ENCODE data around the gene MPP3. TPM values are rescaled to one million over a fixed set of nuclear protein-coding genes. Genes with fewer than 3 reads are reported as not detected.

Gene MPP3
- total RNA-seq, 1 experiment from 2014 or later: 11.3 TPM

DNA sequence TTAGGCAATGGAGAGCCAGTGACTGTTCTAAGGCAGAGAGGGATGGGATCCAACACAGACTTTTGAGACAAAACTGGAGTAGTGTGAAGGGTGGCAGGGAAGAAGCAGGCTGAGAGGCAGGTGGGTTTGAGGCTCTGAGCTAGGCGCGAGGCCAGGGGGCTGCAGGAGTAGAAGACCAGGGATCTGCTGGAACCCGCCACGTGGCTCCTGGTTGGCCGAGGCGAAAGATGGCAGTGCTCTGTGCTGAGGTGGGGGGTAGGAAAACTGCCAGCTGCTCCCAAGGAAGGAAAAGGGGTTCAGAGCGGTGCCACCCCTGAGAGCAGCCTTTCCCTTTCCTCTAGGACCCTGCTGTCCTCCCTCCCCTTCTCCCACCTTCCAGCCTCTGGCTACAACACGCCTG lies 19.6 kb upstream of the MPP3 start:
- DNase-seq (ENCODE audit: low spot score) (no peak), ATAC-seq (no peak)
- Mint-ChIP-seq H3K4me3 (no peak overlapping the region), H3K4me1 (peaks cover 2% of the 10 kb centered on the region), H3K9me3 (no peaks in the 10 kb centered on the region), H3K27ac (no peak overlapping the region), H3K36me3 (no peaks in the 10 kb centered on the region), H3K27me3 (ENCODE audit: low read depth) (peaks cover 8% of the 10 kb centered on the region)
- ChIA-PET CTCF (interaction anchor here (1.5 kb wide), 1 partner anchor 28 kb away, joined by 4 read pairs; no protein-coding TSS in a partner anchor), POLR2A (interaction anchor here (0.6 to 1.3 kb wide), 2 partner anchors 11 to 720 kb away, joined by 3 read pairs; no protein-coding TSS in a partner anchor)
- TF ChIP-seq ELF4 (CRISPR knock-in tag; IDR thresholded peaks at IDR 0.05; ENCODE audit: low read depth) (no peak), SOX15 (CRISPR knock-in tag; IDR thresholded peaks at IDR 0.05) (no peak), NFATC4 (CRISPR knock-in tag; IDR thresholded peaks at IDR 0.05) (no peak), ZNF396 (CRISPR knock-in tag; IDR thresholded peaks at IDR 0.05; ENCODE audit: borderline replicate concordance) (no peak), MXD4 (CRISPR knock-in tag; IDR thresholded peaks at IDR 0.05; ENCODE audit: borderline replicate concordance) (no peak), GRHL2 (CRISPR knock-in tag; IDR thresholded peaks at IDR 0.05; ENCODE audit: insufficient replicate concordance, severe bottlenecking) (no peak), SMAD3 (CRISPR knock-in tag; IDR thresholded peaks at IDR 0.05; ENCODE audit: borderline replicate concordance) (no peak), CREB1 (CRISPR knock-in tag; IDR thresholded peaks at IDR 0.05) (no peak), FOXP1 (CRISPR knock-in tag; IDR thresholded peaks at IDR 0.05; ENCODE audit: borderline replicate concordance) (no peak), PRRX2 (CRISPR knock-in tag; IDR thresholded peaks at IDR 0.05) (no peak), MYBL2 (CRISPR knock-in tag; IDR thresholded peaks at IDR 0.05) (no peak), ZNF423 (CRISPR knock-in tag; IDR thresholded peaks at IDR 0.05) (no peak), ETV6 (CRISPR knock-in tag; IDR thresholded peaks at IDR 0.05) (no peak), RORB (CRISPR knock-in tag; IDR thresholded peaks at IDR 0.05) (no peak), JUN (CRISPR knock-in tag; IDR thresholded peaks at IDR 0.05) (no peak), ZBTB21 (CRISPR knock-in tag; IDR thresholded peaks at IDR 0.05; ENCODE audit: borderline replicate concordance) (no peak)
- TF ChIP-seq, protein P1, sequence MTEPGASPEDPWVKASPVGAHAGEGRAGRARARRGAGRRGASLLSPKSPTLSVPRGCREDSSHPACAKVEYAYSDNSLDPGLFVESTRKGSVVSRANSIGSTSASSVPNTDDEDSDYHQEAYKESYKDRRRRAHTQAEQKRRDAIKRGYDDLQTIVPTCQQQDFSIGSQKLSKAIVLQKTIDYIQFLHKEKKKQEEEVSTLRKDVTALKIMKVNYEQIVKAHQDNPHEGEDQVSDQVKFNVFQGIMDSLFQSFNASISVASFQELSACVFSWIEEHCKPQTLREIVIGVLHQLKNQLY (CRISPR knock-in tag; IDR thresholded peaks at IDR 0.05): no peak
- TF ChIP-seq, protein P2, sequence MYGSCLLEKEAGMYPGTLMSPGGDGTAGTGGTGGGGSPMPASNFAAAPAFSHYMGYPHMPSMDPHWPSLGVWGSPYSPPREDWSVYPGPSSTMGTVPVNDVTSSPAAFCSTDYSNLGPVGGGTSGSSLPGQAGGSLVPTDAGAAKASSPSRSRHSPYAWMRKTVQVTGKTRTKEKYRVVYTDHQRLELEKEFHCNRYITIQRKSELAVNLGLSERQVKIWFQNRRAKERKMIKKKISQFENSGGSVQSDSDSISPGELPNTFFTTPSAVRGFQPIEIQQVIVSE (CRISPR knock-in tag; IDR thresholded peaks at IDR 0.05; ENCODE audit: borderline replicate concordance): no peak
- TF ChIP-seq, protein P3, sequence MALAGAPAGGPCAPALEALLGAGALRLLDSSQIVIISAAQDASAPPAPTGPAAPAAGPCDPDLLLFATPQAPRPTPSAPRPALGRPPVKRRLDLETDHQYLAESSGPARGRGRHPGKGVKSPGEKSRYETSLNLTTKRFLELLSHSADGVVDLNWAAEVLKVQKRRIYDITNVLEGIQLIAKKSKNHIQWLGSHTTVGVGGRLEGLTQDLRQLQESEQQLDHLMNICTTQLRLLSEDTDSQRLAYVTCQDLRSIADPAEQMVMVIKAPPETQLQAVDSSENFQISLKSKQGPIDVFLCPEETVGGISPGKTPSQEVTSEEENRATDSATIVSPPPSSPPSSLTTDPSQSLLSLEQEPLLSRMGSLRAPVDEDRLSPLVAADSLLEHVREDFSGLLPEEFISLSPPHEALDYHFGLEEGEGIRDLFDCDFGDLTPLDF (CRISPR knock-in tag; IDR thresholded peaks at IDR 0.05): no peak
- TF ChIP-seq, protein P4, sequence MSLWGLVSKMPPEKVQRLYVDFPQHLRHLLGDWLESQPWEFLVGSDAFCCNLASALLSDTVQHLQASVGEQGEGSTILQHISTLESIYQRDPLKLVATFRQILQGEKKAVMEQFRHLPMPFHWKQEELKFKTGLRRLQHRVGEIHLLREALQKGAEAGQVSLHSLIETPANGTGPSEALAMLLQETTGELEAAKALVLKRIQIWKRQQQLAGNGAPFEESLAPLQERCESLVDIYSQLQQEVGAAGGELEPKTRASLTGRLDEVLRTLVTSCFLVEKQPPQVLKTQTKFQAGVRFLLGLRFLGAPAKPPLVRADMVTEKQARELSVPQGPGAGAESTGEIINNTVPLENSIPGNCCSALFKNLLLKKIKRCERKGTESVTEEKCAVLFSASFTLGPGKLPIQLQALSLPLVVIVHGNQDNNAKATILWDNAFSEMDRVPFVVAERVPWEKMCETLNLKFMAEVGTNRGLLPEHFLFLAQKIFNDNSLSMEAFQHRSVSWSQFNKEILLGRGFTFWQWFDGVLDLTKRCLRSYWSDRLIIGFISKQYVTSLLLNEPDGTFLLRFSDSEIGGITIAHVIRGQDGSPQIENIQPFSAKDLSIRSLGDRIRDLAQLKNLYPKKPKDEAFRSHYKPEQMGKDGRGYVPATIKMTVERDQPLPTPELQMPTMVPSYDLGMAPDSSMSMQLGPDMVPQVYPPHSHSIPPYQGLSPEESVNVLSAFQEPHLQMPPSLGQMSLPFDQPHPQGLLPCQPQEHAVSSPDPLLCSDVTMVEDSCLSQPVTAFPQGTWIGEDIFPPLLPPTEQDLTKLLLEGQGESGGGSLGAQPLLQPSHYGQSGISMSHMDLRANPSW (CRISPR knock-in tag; conservative IDR thresholded peaks at IDR 0.05; ENCODE audit: low read depth): no peak

DNA sequence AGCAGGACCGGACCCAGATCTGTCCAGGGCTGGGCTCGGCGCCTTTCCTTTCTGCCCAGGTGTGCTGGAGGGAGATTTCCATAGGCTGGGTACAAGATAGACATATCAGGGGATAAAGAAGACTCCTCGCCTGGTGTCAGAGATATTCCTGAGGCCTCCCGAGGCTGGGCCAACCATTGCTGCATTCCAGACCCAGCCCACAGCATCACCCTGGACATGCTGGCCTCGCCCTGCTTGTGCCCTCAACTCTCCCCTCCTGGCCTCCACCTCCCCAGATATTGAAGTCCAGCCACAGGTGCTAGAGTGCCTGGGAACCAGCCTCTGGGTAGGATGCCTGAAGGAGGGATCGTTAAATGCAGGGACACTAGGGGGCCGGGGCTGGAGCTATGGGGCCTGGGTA lies 16.2 kb upstream of the MPP3 start:
- Mint-ChIP-seq H3K4me3 (no peak overlapping the region), H3K27ac (no peak overlapping the region), H3K4me1 (peaks cover 16% of the 10 kb centered on the region), H3K9me3 (no peaks in the 10 kb centered on the region), H3K27me3 (ENCODE audit: low read depth) (peaks cover 7% of the 10 kb centered on the region), H3K36me3 (no peaks in the 10 kb centered on the region)
- CTCF ChIA-PET: interaction anchor here (1.2 to 1.3 kb wide), 2 partner anchors 8 to 70 kb away, joined by 3 to 4 read pairs; partner anchors contain the start of gene DUSP3
- no peak for DNase-seq (ENCODE audit: low spot score)
- ATAC-seq: no peak
- POLR2A ChIA-PET: no interaction called here
- TF ChIP-seq TEAD1 (CRISPR knock-in tag; IDR thresholded peaks at IDR 0.05) (no peak), MXD4 (CRISPR knock-in tag; IDR thresholded peaks at IDR 0.05; ENCODE audit: borderline replicate concordance) (no peak), NR2C2 (CRISPR knock-in tag; IDR thresholded peaks at IDR 0.05) (no peak), CREM (CRISPR knock-in tag; IDR thresholded peaks at IDR 0.05) (no peak), MYBL2 (CRISPR knock-in tag; IDR thresholded peaks at IDR 0.05) (no peak)
- TF ChIP-seq, protein P5, sequence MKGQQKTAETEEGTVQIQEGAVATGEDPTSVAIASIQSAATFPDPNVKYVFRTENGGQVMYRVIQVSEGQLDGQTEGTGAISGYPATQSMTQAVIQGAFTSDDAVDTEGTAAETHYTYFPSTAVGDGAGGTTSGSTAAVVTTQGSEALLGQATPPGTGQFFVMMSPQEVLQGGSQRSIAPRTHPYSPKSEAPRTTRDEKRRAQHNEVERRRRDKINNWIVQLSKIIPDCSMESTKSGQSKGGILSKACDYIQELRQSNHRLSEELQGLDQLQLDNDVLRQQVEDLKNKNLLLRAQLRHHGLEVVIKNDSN (CRISPR knock-in tag; IDR thresholded peaks at IDR 0.05): no peak
- TF ChIP-seq, protein P6, sequence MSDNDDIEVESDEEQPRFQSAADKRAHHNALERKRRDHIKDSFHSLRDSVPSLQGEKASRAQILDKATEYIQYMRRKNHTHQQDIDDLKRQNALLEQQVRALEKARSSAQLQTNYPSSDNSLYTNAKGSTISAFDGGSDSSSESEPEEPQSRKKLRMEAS (CRISPR knock-in tag; IDR thresholded peaks at IDR 0.05): no peak
- TF ChIP-seq, protein P7, sequence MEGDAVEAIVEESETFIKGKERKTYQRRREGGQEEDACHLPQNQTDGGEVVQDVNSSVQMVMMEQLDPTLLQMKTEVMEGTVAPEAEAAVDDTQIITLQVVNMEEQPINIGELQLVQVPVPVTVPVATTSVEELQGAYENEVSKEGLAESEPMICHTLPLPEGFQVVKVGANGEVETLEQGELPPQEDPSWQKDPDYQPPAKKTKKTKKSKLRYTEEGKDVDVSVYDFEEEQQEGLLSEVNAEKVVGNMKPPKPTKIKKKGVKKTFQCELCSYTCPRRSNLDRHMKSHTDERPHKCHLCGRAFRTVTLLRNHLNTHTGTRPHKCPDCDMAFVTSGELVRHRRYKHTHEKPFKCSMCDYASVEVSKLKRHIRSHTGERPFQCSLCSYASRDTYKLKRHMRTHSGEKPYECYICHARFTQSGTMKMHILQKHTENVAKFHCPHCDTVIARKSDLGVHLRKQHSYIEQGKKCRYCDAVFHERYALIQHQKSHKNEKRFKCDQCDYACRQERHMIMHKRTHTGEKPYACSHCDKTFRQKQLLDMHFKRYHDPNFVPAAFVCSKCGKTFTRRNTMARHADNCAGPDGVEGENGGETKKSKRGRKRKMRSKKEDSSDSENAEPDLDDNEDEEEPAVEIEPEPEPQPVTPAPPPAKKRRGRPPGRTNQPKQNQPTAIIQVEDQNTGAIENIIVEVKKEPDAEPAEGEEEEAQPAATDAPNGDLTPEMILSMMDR (IDR thresholded peaks at IDR 0.05): no peak
